Measurements from ENCODE around the gene CLNK.
"Not testable (repeated sequence)": the region's sequence is repeated elsewhere in the genome, so short reads cannot be mapped to it uniquely, and the experiment has no call there.

Gene CLNK

GRCh38 chr4:10622728-10623127 is 61.8 kb downstream of the CLNK start:
- H3K4me1 ChIP-seq (ENCODE audit: low read length), result no peaks in the 10 kb centered on the region
- H3K4me2 ChIP-seq (ENCODE audit: low read length), result no peak overlapping the region
- peaks cover 13% of the 10 kb centered on the region; the same call in 1 of the 2 replicates for H3K27me3 ChIP-seq (ENCODE audit: low read depth, low read length)
- TF ChIP-seq CTCF (IDR thresholded peaks at IDR 0.05; ENCODE audit: low read depth, low read length) (peak; percentile 77), EZH2phosphoT487 (IDR thresholded peaks at IDR 0.05; ENCODE audit: low read depth) (no peak)
- no peak overlapping the region for H3K9ac ChIP-seq (ENCODE audit: low read length)
- H4K20me1 ChIP-seq (ENCODE audit: insufficient read depth, low read length), result no peaks in the 10 kb centered on the region
- H3K27ac ChIP-seq (ENCODE audit: low read length), result no peak overlapping the region
- no peaks in the 10 kb centered on the region for H3K36me3 ChIP-seq (replicated peaks; ENCODE audit: low read depth, low read length)
- H3K9me3 ChIP-seq (ENCODE audit: insufficient read depth, low read length), result no peaks in the 10 kb centered on the region
- no peak overlapping the region for H3K4me3 ChIP-seq (ENCODE audit: low read length)
- no peak overlapping the region for H2AFZ ChIP-seq (ENCODE audit: low read depth, low read length)
- no peaks in the 10 kb centered on the region for H3K79me2 ChIP-seq (ENCODE audit: low read length)

- no peaks in the 10 kb centered on the region for H4K20me1 ChIP-seq (ENCODE audit: insufficient read depth, low read length)
- H2AFZ ChIP-seq (ENCODE audit: low read depth, low read length), result no peak overlapping the region
- H3K27ac ChIP-seq (ENCODE audit: low read length), result no peak overlapping the region
Measured at GRCh38 chr4:10620935-10621488, 63.6 kb downstream of the CLNK start.

GRCh38 chr4:10619855-10620254 is 64.7 kb downstream of the CLNK start:
- Histone ChIP-seq H3K27me3 (ENCODE audit: low read depth, low read length) (peaks cover 6% of the 10 kb centered on the region; the same call in 1 of the 2 replicates), H3K79me2 (ENCODE audit: low read length) (no peaks in the 10 kb centered on the region), H3K36me3 (replicated peaks; ENCODE audit: low read depth, low read length) (no peaks in the 10 kb centered on the region), H3K4me1 (ENCODE audit: low read length) (no peaks in the 10 kb centered on the region), H3K4me3 (ENCODE audit: low read length) (no peak overlapping the region), H3K4me2 (ENCODE audit: low read length) (no peak overlapping the region), H3K9me3 (ENCODE audit: insufficient read depth, low read length) (no peaks in the 10 kb centered on the region), H3K9ac (ENCODE audit: low read length) (no peak overlapping the region), H4K20me1 (ENCODE audit: insufficient read depth, low read length) (no peaks in the 10 kb centered on the region), H3K27ac (ENCODE audit: low read length) (no peak overlapping the region), H2AFZ (ENCODE audit: low read depth, low read length) (no peak overlapping the region)
- no peak for TF ChIP-seq CTCF (IDR thresholded peaks at IDR 0.05; ENCODE audit: low read depth, low read length)
- no peak for TF ChIP-seq EZH2phosphoT487 (IDR thresholded peaks at IDR 0.05; ENCODE audit: low read depth)

More at GRCh38 chr4:10620935-10621488, 63.6 kb downstream of the CLNK start:
- no peaks in the 10 kb centered on the region for H3K4me1 ChIP-seq (ENCODE audit: low read length)
- peaks cover 13% of the 10 kb centered on the region; the same call in 1 of the 2 replicates for H3K27me3 ChIP-seq (ENCODE audit: low read depth, low read length)
- no peak overlapping the region for H3K4me3 ChIP-seq (ENCODE audit: low read length)
- H3K9me3 ChIP-seq (ENCODE audit: insufficient read depth, low read length), result no peaks in the 10 kb centered on the region
- H3K4me2 ChIP-seq (ENCODE audit: low read length), result no peak overlapping the region
- no peaks in the 10 kb centered on the region for H3K36me3 ChIP-seq (replicated peaks; ENCODE audit: low read depth, low read length)
- H3K9ac ChIP-seq (ENCODE audit: low read length), result no peak overlapping the region
- no peaks in the 10 kb centered on the region for H3K79me2 ChIP-seq (ENCODE audit: low read length)
- TF ChIP-seq CTCF (IDR thresholded peaks at IDR 0.05; ENCODE audit: low read depth, low read length) (no peak), EZH2phosphoT487 (IDR thresholded peaks at IDR 0.05; ENCODE audit: low read depth) (no peak)

GRCh38 chr4:10619220-10619619 is 65.3 kb downstream of the CLNK start:
- no peak overlapping the region for H3K27ac ChIP-seq (ENCODE audit: low read length)
- H3K9me3 ChIP-seq (ENCODE audit: insufficient read depth, low read length), result no peaks in the 10 kb centered on the region
- no peaks in the 10 kb centered on the region for H4K20me1 ChIP-seq (ENCODE audit: insufficient read depth, low read length)
- H3K4me3 ChIP-seq (ENCODE audit: low read length), result no peak overlapping the region
- no peak overlapping the region for H3K4me2 ChIP-seq (ENCODE audit: low read length)
- H3K36me3 ChIP-seq (replicated peaks; ENCODE audit: low read depth, low read length), result no peaks in the 10 kb centered on the region
- H2AFZ ChIP-seq (ENCODE audit: low read depth, low read length), result no peak overlapping the region
- no peaks in the 10 kb centered on the region for H3K4me1 ChIP-seq (ENCODE audit: low read length)
- TF ChIP-seq EZH2phosphoT487 (IDR thresholded peaks at IDR 0.05; ENCODE audit: low read depth) (no peak), CTCF (IDR thresholded peaks at IDR 0.05; ENCODE audit: low read depth, low read length) (peak; percentile 21; the same call in 1 of the 2 replicates)
- H3K27me3 ChIP-seq (ENCODE audit: low read depth, low read length), result peaks cover 6% of the 10 kb centered on the region; the same call in 1 of the 2 replicates
- no peaks in the 10 kb centered on the region for H3K79me2 ChIP-seq (ENCODE audit: low read length)
- no peak overlapping the region for H3K9ac ChIP-seq (ENCODE audit: low read length)

- H3K36me3 ChIP-seq (replicated peaks; ENCODE audit: low read depth, low read length); H3K4me3 ChIP-seq (ENCODE audit: low read length); H3K4me1 ChIP-seq (ENCODE audit: low read length); H2AFZ ChIP-seq (ENCODE audit: low read depth, low read length); H3K27me3 ChIP-seq (ENCODE audit: low read depth, low read length); H3K79me2 ChIP-seq (ENCODE audit: low read length); H3K9me3 ChIP-seq (ENCODE audit: insufficient read depth, low read length); H3K9ac ChIP-seq (ENCODE audit: low read length); H3K27ac ChIP-seq (ENCODE audit: low read length); H3K4me2 ChIP-seq (ENCODE audit: low read length); H4K20me1 ChIP-seq (ENCODE audit: insufficient read depth, low read length): not testable (repeated sequence)
Measured at GRCh38 chr4:10614926-10615325, 69.6 kb downstream of the CLNK start.

All from OCI-LY3 (cell line).